HCT116 (cell line): ENCODE results near the gene MYO7B.

Experiments used
- ATF3 ChIP-seq: IDR thresholded peaks from 2 replicates; pipeline ENCODE4 v1.6.1; 2012
- CTCF ChIP-seq, 3 experiments: fragments of 200-600 bp in 1 of 3; sonication (generic) in 1 of 3; IDR thresholded peaks in 2 of 3; conservative IDR thresholded peaks in 1 of 3; 2 replicates each; pipeline ENCODE4 v1.5.1; 2012 to 2017; ENCODE audit warnings: low read depth in 2 of 3, low read length in 2 of 3, antibody characterized with exemption in 1 of 3, borderline replicate concordance in 1 of 3, control low read depth in 1 of 3, mild to moderate bottlenecking in 1 of 3, mixed read lengths in 1 of 3, mixed run types in 1 of 3, moderate library complexity in 1 of 3; ENCODE audit not compliant: insufficient read depth in 1 of 3
- ELF1 ChIP-seq: IDR thresholded peaks from 2 replicates; pipeline ENCODE4 v1.6.1; 2012; ENCODE audit warnings: low read depth, borderline replicate concordance
- EZH2 ChIP-seq: fragments of 200-600 bp; sonication (generic); IDR thresholded peaks from 2 replicates; pipeline ENCODE4 v1.6.1; 2017; ENCODE audit warnings: antibody characterized with exemption, mixed run types
- EZH2phosphoT487 ChIP-seq: fragments of 200-600 bp; IDR thresholded peaks from 2 replicates; pipeline ENCODE4 v1.6.1; 2018; ENCODE audit warnings: antibody characterized with exemption, borderline replicate concordance
- JUND ChIP-seq: IDR thresholded peaks from 2 replicates; pipeline ENCODE4 v1.6.1; 2012
- POLR2A ChIP-seq: IDR thresholded peaks from 2 replicates; pipeline ENCODE4 v1.7.0; 2011; ENCODE audit warnings: borderline replicate concordance; ENCODE audit not compliant: insufficient read depth, insufficient read length; ENCODE audit errors: extremely low read depth
- POLR2AphosphoS5 ChIP-seq: IDR thresholded peaks from 2 replicates; pipeline ENCODE4 v1.6.1; 2011; ENCODE audit warnings: mild to moderate bottlenecking, low read depth, low read length, moderate library complexity
- REST ChIP-seq: IDR thresholded peaks from 2 replicates; pipeline ENCODE4 v1.6.1; 2012; ENCODE audit warnings: low read depth
- SIN3A ChIP-seq: IDR thresholded peaks from 2 replicates; pipeline ENCODE4 v1.6.1; 2012; ENCODE audit warnings: low read depth
- ZBTB33 ChIP-seq: IDR thresholded peaks from 2 replicates; pipeline ENCODE4 v1.6.1; 2011; ENCODE audit warnings: mild to moderate bottlenecking, low read length, moderate library complexity; ENCODE audit not compliant: insufficient replicate concordance; ENCODE audit errors: extremely low read depth
- ZFX ChIP-seq: fragments of 450-650 bp; IDR thresholded peaks from 2 replicates; pipeline ENCODE4 v1.6.1; 2017
- ZNF274 ChIP-seq: fragments of 200-500 bp; sonication (Bioruptor generic); IDR thresholded peaks from 2 replicates; pipeline ENCODE4 v1.6.1; 2014; ENCODE audit warnings: mild to moderate bottlenecking, low read depth, low read length, inconsistent platforms

- TF ChIP-seq ATF3, result no peak
- TF ChIP-seq JUND, result no peak
- no peak for TF ChIP-seq ZNF274
- TF ChIP-seq CTCF (IDR thresholded peaks at IDR 0.05 in 2 of 3, conservative IDR thresholded peaks at IDR 0.05 in 1 of 3; ENCODE audit: borderline replicate concordance in 1 of 3, insufficient read depth in 1 of 3, low read depth in 2 of 3, low read length in 2 of 3), result no peak
- TF ChIP-seq ELF1, result no peak
- no peak for TF ChIP-seq EZH2phosphoT487
- TF ChIP-seq EZH2, result no peak
- TF ChIP-seq SIN3A, result no peak
- no peak for TF ChIP-seq ZFX
- no peak for TF ChIP-seq ZBTB33
- TF ChIP-seq REST, result no peak
- no peak for TF ChIP-seq POLR2A
- TF ChIP-seq POLR2AphosphoS5, result no peak
Observed at GRCh38 chr2:127624320-127624755, 88.9 kb downstream of the MYO7B start.
